Esophagus squamous epithelium (tissue), 4 donors: ENCODE results near the gene ITPRIP.

ENCODE experiments used
- CTCF ChIP-seq, 6 experiments: fragments of 450-650 bp in 4 of 6; fragments of 200-600 bp in 2 of 6; sonication (generic) in 2 of 6; IDR thresholded peaks; one replicate each; pipeline ENCODE4 v1.5.1; 2016 to 2019; ENCODE audit warnings: antibody characterized with exemption in 6 of 6, mild to moderate bottlenecking in 4 of 6, moderate library complexity in 4 of 6
- POLR2A ChIP-seq, 4 donors: fragments of 450-650 bp; IDR thresholded peaks; one replicate each; pipeline ENCODE4 v1.6.1; 2017; ENCODE audit warnings: antibody characterized with exemption in 4 of 4, mild to moderate bottlenecking in 4 of 4, moderate library complexity in 3 of 4

- no peak for TF ChIP-seq CTCF (IDR thresholded peaks at IDR 0.05)
- no peak for TF ChIP-seq POLR2A (IDR thresholded peaks at IDR 0.05)
Measured at GRCh38 chr10:104374591-104374990, 36.3 kb upstream of the ITPRIP start.
